ENCODE measurements around the gene ADORA1.

The ADORA1 gene

GRCh38 chr1:203184467-203184866, 56.9 kb downstream of the ADORA1 start:
- no peak for DNase-seq (ENCODE audit: low read depth)
- H3K4me3 ChIP-seq (ENCODE audit: low read length): no peak overlapping the region
- TF ChIP-seq, protein P1, sequence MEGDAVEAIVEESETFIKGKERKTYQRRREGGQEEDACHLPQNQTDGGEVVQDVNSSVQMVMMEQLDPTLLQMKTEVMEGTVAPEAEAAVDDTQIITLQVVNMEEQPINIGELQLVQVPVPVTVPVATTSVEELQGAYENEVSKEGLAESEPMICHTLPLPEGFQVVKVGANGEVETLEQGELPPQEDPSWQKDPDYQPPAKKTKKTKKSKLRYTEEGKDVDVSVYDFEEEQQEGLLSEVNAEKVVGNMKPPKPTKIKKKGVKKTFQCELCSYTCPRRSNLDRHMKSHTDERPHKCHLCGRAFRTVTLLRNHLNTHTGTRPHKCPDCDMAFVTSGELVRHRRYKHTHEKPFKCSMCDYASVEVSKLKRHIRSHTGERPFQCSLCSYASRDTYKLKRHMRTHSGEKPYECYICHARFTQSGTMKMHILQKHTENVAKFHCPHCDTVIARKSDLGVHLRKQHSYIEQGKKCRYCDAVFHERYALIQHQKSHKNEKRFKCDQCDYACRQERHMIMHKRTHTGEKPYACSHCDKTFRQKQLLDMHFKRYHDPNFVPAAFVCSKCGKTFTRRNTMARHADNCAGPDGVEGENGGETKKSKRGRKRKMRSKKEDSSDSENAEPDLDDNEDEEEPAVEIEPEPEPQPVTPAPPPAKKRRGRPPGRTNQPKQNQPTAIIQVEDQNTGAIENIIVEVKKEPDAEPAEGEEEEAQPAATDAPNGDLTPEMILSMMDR (conservative IDR thresholded peaks at IDR 0.05; ENCODE audit: low read length): no peak

DNA sequence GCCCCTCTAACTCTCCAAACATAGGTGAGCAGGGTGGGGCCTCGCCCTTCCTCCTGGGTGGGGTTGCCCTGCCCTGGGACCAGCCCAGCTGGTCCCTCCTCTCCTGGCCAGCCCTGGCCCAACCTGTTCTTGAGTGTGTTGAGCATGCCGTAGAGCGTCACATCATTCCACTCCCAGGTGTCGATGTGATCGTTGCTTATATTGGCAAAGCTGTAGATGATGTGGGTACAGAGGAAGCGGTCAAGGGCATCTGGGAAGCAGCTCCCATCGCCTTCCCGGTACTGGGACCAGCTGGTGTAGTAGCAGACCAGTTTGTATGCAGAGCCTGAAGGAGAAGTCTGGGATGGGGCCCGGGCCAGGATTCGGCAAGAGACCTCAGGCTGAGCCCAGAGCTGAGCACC, 57.5 kb downstream of the ADORA1 start:
- no peak for DNase-seq (ENCODE audit: low read depth)
- TF ChIP-seq, protein P1 (conservative IDR thresholded peaks at IDR 0.05; ENCODE audit: low read length): no peak
- H3K4me3 ChIP-seq (ENCODE audit: low read length): no peak overlapping the region

DNA sequence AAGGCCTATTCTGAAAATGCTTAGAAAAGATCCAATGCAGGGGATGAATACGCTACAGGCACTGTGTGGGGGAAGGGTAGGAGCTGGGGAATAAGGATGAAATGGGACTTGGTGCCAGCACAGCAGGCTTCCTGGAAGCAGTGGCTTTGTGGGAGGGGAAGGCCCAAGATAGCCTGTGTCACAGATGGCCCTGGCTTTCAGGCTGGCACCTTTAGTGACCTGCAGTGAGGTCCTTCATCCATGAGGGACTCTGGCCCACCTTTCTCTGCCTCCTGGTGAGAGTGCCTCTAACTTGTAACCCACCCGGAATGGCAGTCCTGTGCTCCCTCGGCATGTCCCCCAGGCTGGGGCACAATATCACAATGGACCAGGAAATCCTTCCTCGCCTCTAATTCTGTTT, 58.1 kb downstream of the ADORA1 start:
- H3K4me3 ChIP-seq (ENCODE audit: low read length): no peak overlapping the region
- DNase-seq (ENCODE audit: low read depth): no peak
- TF ChIP-seq, protein P1 (conservative IDR thresholded peaks at IDR 0.05; ENCODE audit: low read length): no peak

DNA sequence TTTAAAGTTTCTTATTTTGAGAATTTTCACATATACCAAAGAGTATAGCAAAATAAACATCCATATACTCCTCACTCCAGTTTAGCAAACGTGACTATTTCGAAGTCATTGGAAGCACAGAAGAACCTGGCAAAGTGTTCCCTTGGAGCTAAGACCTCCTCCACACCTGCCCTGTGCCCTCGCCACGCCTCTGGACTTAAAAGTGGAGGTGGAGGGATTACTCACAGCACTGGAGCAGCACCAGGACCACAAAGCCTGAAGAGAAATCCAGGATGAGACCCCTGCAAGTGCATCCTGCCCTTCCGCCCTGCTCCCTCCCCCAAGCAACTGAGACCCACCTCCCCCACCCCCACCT, 58.5 kb downstream of the ADORA1 start:
- TF ChIP-seq, protein P1 (conservative IDR thresholded peaks at IDR 0.05; ENCODE audit: low read length): no peak
- DNase-seq (ENCODE audit: low read depth): no peak

GRCh38 chr1:203186446-203187303, 59.1 kb downstream of the ADORA1 start, which contains the start of gene CHI3L1:
TSS of gene CHI3L1 (minus strand) at chr1:203186704. CDS start at chr1:203186623, 81 bp downstream.
- DNase-seq (ENCODE audit: low read depth): no peak
- no peak within 1 kb of the TSS for H3K4me3 ChIP-seq (ENCODE audit: low read length)
- TF ChIP-seq, protein P1 (conservative IDR thresholded peaks at IDR 0.05; ENCODE audit: low read length): no peak

More for the DNA sequence above, 58.5 kb downstream of the ADORA1 start:
- H3K4me3 ChIP-seq (ENCODE audit: low read length): no peak overlapping the region

GRCh38 chr1:203187304-203187685, 59.8 kb downstream of the ADORA1 start:
- TF ChIP-seq, protein P1 (conservative IDR thresholded peaks at IDR 0.05; ENCODE audit: low read length): no peak
- DNase-seq (ENCODE audit: low read depth): no peak
- H3K4me3 ChIP-seq (ENCODE audit: low read length): no peak overlapping the region

- DNase-seq (ENCODE audit: low read depth): no peak
- no peak overlapping the region for H3K4me3 ChIP-seq (ENCODE audit: low read length)
- TF ChIP-seq, protein P1 (conservative IDR thresholded peaks at IDR 0.05; ENCODE audit: low read length): no peak
Measured at GRCh38 chr1:203187689-203188264, 60.3 kb downstream of the ADORA1 start.
